ENCODE measurements around the gene GRAP2.

DNA sequence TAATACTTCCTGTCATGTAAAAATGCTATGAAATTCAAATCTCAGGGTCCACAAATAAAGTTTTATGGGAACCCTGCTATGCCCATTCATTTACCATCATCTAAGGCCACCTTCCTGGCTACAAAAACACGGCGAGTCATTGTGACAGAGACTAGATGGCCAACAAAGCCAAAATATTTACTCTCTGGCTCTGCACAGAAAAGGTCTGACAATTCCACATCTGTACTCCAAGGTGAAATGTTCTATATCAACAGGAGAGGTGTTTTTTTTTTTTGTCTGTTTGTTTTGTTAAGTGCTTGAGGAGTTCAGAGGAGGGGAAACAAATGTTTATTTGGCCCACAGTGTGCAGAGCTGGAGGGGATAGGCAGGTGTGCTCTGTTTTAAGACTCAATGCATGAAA, 40.7 kb downstream of the GRAP2 start:
- TF ChIP-seq POLR2A (IDR thresholded peaks at IDR 0.05) = no peak
- TF ChIP-seq, protein P1, sequence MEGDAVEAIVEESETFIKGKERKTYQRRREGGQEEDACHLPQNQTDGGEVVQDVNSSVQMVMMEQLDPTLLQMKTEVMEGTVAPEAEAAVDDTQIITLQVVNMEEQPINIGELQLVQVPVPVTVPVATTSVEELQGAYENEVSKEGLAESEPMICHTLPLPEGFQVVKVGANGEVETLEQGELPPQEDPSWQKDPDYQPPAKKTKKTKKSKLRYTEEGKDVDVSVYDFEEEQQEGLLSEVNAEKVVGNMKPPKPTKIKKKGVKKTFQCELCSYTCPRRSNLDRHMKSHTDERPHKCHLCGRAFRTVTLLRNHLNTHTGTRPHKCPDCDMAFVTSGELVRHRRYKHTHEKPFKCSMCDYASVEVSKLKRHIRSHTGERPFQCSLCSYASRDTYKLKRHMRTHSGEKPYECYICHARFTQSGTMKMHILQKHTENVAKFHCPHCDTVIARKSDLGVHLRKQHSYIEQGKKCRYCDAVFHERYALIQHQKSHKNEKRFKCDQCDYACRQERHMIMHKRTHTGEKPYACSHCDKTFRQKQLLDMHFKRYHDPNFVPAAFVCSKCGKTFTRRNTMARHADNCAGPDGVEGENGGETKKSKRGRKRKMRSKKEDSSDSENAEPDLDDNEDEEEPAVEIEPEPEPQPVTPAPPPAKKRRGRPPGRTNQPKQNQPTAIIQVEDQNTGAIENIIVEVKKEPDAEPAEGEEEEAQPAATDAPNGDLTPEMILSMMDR (IDR thresholded peaks at IDR 0.05) = no peak

All from Peyer's patch (tissue), 4 donors.